ENCODE data around the gene APBA2. TPM values are rescaled to one million over a fixed set of nuclear protein-coding genes. Genes with fewer than 3 reads are reported as not detected.

Gene APBA2
- total RNA-seq, 6 experiments from 2014 or later = 5.3 to 6.5 (median 6.1) TPM

- Mint-ChIP-seq H3K27me3 (ENCODE audit: insufficient read depth) (peaks cover 1% of the 10 kb centered on the region; the same call in 1 of the 2 replicates), H3K9me3 (no peaks in the 10 kb centered on the region; the same call in 1 of the 2 replicates), H3K36me3 (ENCODE audit: low read depth) (no peaks in the 10 kb centered on the region), H3K4me1 (ENCODE audit: low read depth) (no peaks in the 10 kb centered on the region), H3K27ac (no peak overlapping the region), H3K4me3 (no peak overlapping the region)
- TF ChIP-seq, protein P1, sequence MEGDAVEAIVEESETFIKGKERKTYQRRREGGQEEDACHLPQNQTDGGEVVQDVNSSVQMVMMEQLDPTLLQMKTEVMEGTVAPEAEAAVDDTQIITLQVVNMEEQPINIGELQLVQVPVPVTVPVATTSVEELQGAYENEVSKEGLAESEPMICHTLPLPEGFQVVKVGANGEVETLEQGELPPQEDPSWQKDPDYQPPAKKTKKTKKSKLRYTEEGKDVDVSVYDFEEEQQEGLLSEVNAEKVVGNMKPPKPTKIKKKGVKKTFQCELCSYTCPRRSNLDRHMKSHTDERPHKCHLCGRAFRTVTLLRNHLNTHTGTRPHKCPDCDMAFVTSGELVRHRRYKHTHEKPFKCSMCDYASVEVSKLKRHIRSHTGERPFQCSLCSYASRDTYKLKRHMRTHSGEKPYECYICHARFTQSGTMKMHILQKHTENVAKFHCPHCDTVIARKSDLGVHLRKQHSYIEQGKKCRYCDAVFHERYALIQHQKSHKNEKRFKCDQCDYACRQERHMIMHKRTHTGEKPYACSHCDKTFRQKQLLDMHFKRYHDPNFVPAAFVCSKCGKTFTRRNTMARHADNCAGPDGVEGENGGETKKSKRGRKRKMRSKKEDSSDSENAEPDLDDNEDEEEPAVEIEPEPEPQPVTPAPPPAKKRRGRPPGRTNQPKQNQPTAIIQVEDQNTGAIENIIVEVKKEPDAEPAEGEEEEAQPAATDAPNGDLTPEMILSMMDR (IDR thresholded peaks at IDR 0.05) = no peak
- DNase-seq = no peak
Measured at GRCh38 chr15:28992336-28992864, 106.6 kb downstream of the APBA2 start.

DNA sequence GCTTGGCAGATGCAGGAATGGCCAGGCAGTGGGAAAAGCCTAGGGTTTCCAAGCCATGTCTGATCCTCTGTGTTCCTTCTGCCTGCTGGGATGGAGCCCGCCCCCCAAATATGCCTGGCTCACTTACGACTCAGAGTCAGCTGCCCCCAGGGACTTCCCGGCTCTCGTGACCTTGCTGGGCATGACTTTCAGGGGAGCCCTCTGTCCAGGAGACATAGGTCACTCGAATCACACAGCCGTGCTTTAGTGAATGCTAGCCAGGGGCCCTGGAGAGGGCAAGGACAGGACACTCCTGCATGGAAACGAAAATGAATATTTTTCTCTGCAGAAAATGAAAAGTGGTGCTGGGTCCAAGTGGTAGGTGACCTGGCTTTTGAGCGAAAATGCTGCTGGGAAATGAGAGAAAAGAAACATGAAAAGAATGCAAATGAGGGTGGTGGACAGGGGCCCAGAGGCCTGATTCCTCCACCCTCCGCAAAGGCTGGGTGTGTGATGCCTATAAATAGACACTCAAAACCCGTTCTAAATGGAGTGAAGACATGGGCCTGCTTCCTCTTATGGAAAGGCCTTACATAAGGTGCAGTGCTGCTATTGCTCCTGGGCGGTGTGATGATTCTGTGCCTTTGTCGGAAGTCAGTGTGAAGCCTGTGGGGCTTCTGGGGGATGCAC lies 107.4 kb downstream of the APBA2 start:
- Mint-ChIP-seq H3K27ac (no peak overlapping the region), H3K9me3 (no peaks in the 10 kb centered on the region; the same call in 1 of the 2 replicates), H3K36me3 (ENCODE audit: low read depth) (no peaks in the 10 kb centered on the region), H3K4me3 (no peak overlapping the region), H3K4me1 (ENCODE audit: low read depth) (no peaks in the 10 kb centered on the region), H3K27me3 (ENCODE audit: insufficient read depth) (peaks cover 1% of the 10 kb centered on the region; the same call in 1 of the 2 replicates)
- TF ChIP-seq, protein P1 (IDR thresholded peaks at IDR 0.05) = no peak
- DNase-seq = no peak

DNA sequence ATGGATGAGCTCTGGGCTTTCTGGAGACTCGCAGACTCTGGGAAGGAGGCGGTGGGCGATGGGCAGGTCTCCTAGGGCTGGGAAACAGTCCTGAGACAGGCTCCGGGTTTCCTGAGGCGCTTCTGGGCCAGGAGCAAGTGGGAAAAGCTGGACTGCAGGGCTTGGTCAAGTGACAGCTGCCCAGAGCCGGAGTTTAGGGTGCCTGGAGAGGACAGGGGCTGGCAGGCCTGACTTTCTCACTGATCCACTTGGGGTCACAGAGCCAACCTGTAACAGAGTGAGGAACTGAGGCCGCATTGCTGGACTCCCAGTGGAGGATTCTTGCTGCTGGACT lies 107.9 kb downstream of the APBA2 start:
- H3K4me3 Mint-ChIP-seq = no peak overlapping the region

GRCh38 chr15:28994142-28994830 lies 108.5 kb downstream of the APBA2 start:
- H3K36me3 Mint-ChIP-seq (ENCODE audit: low read depth) = no peaks in the 10 kb centered on the region
- no peak overlapping the region for H3K27ac Mint-ChIP-seq
- TF ChIP-seq, protein P1 (IDR thresholded peaks at IDR 0.05) = no peak
- no peak overlapping the region for H3K4me3 Mint-ChIP-seq
- no peaks in the 10 kb centered on the region for H3K4me1 Mint-ChIP-seq (ENCODE audit: low read depth)
- peaks cover 1% of the 10 kb centered on the region; the same call in 1 of the 2 replicates for H3K27me3 Mint-ChIP-seq (ENCODE audit: insufficient read depth)
- no peaks in the 10 kb centered on the region; the same call in 1 of the 2 replicates for H3K9me3 Mint-ChIP-seq
- DNase-seq = no peak

More for the DNA sequence above, 107.9 kb downstream of the APBA2 start:
- no peaks in the 10 kb centered on the region for H3K36me3 Mint-ChIP-seq (ENCODE audit: low read depth)
- peaks cover 1% of the 10 kb centered on the region; the same call in 1 of the 2 replicates for H3K27me3 Mint-ChIP-seq (ENCODE audit: insufficient read depth)
- no peak overlapping the region for H3K27ac Mint-ChIP-seq
- DNase-seq = no peak
- TF ChIP-seq, protein P1 (IDR thresholded peaks at IDR 0.05) = no peak
- H3K4me1 Mint-ChIP-seq (ENCODE audit: low read depth) = no peaks in the 10 kb centered on the region
- no peaks in the 10 kb centered on the region; the same call in 1 of the 2 replicates for H3K9me3 Mint-ChIP-seq

GRCh38 chr15:28994831-28995596 lies 109.2 kb downstream of the APBA2 start:
- Mint-ChIP-seq H3K4me3 (no peak overlapping the region), H3K27me3 (ENCODE audit: insufficient read depth) (peaks cover 1% of the 10 kb centered on the region; the same call in 1 of the 2 replicates), H3K4me1 (ENCODE audit: low read depth) (no peaks in the 10 kb centered on the region), H3K36me3 (ENCODE audit: low read depth) (no peaks in the 10 kb centered on the region), H3K27ac (no peak overlapping the region), H3K9me3 (no peaks in the 10 kb centered on the region; the same call in 1 of the 2 replicates)
- TF ChIP-seq, protein P1 (IDR thresholded peaks at IDR 0.05) = no peak
- DNase-seq = no peak
